ENCODE measurements around the gene ILF3. TPM values are rescaled to one million over a fixed set of nuclear protein-coding genes. Genes with fewer than 3 reads are reported as not detected.

The ILF3 gene
- total RNA-seq, 1 experiment from 2014 or later = 297 TPM

DNA sequence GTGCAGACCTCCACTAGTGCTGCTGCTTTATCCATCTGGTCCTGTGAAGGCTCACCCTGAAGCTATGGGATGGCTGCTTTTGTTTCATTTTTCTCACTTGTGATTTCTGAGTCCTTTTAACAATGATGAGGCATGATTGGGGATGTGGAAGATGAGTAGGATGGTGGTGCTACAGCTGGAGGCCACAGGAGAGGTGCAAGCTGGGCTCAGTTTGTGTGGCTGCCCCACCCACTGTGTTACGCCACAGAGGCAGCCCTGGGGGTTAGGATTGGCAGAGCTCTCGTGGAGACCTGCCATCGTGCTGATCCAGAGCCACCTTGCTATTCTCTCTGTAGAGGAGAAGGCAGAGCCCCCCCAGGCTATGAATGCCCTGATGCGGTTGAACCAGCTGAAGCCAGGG lies 27.5 kb downstream of the ILF3 start:
- H3K27ac Mint-ChIP-seq (ENCODE audit: low read depth, unreplicated experiment) = no peak overlapping the region
- ChIA-PET CTCF (interaction anchor here (0.5 to 1.1 kb wide), 4 partner anchors 9 to 779 kb away, joined by 3 to 4 read pairs (median 3); no protein-coding TSS in a partner anchor), POLR2A (interaction anchor here (0.7 to 1.6 kb wide), 2 partner anchors 8 to 191 kb away, joined by 3 to 7 read pairs; no protein-coding TSS in a partner anchor)
- DNase-seq (ENCODE audit: unreplicated experiment) = no peak
- intact Hi-C loops (cut with micrococcal nuclease) = no loop called here
- peaks cover 88% of the 10 kb centered on the region for H3K36me3 Mint-ChIP-seq (ENCODE audit: insufficient read depth, unreplicated experiment)
- H3K4me1 Mint-ChIP-seq (ENCODE audit: insufficient read depth, unreplicated experiment) = no peaks in the 10 kb centered on the region
- no peaks in the 10 kb centered on the region for H3K27me3 Mint-ChIP-seq (ENCODE audit: insufficient read depth, unreplicated experiment)
- TF ChIP-seq, protein P1, sequence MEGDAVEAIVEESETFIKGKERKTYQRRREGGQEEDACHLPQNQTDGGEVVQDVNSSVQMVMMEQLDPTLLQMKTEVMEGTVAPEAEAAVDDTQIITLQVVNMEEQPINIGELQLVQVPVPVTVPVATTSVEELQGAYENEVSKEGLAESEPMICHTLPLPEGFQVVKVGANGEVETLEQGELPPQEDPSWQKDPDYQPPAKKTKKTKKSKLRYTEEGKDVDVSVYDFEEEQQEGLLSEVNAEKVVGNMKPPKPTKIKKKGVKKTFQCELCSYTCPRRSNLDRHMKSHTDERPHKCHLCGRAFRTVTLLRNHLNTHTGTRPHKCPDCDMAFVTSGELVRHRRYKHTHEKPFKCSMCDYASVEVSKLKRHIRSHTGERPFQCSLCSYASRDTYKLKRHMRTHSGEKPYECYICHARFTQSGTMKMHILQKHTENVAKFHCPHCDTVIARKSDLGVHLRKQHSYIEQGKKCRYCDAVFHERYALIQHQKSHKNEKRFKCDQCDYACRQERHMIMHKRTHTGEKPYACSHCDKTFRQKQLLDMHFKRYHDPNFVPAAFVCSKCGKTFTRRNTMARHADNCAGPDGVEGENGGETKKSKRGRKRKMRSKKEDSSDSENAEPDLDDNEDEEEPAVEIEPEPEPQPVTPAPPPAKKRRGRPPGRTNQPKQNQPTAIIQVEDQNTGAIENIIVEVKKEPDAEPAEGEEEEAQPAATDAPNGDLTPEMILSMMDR (IDR thresholded peaks at IDR 0.05; ENCODE audit: unreplicated experiment) = no peak
- no peak overlapping the region for H3K4me3 Mint-ChIP-seq (ENCODE audit: unreplicated experiment)
- no peaks in the 10 kb centered on the region for H3K9me3 Mint-ChIP-seq (ENCODE audit: unreplicated experiment)
- no TSS peak for BruUV-seq (replicated peaks)

DNA sequence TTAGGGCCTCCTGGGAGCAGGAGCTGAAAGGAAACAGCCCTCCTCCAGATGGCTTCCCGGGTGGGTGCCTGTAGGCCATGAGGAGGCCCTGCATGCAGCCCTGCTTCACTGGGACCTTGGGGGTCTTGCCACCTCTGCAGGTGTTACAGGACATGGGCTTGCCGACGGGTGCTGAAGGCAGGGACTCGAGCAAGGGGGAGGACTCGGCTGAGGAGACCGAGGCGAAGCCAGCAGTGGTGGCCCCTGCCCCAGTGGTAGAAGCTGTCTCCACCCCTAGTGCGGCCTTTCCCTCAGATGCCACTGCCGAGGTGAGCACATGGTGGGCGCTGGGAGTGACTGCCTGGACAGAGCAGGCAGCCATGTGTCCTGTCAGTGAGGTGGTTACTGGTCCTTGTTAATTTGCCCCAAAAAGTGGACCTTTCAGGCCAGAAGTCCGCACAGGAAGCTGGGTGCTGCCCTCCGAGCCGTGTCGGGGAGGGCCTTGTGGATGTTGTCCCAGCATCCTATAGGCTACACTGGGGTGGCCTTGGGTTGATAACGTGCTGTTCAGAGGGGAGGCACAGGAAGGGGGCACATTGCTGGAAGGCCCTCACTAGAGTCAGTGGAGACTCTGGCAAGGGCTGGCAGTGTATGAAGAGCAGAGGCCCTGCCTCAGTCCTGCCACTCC lies 28.4 kb downstream of the ILF3 start:
- DNase-seq (ENCODE audit: unreplicated experiment) = no peak
- H3K27me3 Mint-ChIP-seq (ENCODE audit: insufficient read depth, unreplicated experiment) = no peaks in the 10 kb centered on the region
- ChIA-PET POLR2A (interaction anchor here (1.6 kb wide), 1 partner anchor 9 kb away, joined by 7 read pairs; no protein-coding TSS in a partner anchor), CTCF (interaction anchor here (0.5 to 1.3 kb wide), 3 partner anchors 19 to 430 kb away, joined by 3 to 4 read pairs (median 4); partner anchors contain the start of gene QTRT1)
- TF ChIP-seq, protein P1 (IDR thresholded peaks at IDR 0.05; ENCODE audit: unreplicated experiment) = no peak
- no peaks in the 10 kb centered on the region for H3K4me1 Mint-ChIP-seq (ENCODE audit: insufficient read depth, unreplicated experiment)
- no peak overlapping the region for H3K4me3 Mint-ChIP-seq (ENCODE audit: unreplicated experiment)
- intact Hi-C loops (cut with micrococcal nuclease) = no loop called here
- BruUV-seq (replicated peaks) = no TSS peak
- H3K27ac Mint-ChIP-seq (ENCODE audit: low read depth, unreplicated experiment) = no peak overlapping the region
- peaks cover 88% of the 10 kb centered on the region for H3K36me3 Mint-ChIP-seq (ENCODE audit: insufficient read depth, unreplicated experiment)
- H3K9me3 Mint-ChIP-seq (ENCODE audit: unreplicated experiment) = no peaks in the 10 kb centered on the region

DNA sequence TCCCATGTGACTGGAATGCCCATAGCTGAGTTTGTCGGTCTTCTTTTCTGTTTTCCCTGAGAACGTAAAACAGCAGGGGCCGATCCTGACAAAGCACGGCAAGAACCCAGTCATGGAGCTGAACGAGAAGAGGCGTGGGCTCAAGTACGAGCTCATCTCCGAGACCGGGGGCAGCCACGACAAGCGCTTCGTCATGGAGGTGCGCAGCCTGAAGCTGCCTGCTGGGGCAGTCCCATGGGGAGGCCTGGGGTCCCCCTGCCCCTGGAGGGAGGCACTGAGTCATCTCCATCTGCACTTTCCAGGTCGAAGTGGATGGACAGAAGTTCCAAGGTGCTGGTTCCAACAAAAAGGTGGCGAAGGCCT lies 28.9 kb downstream of the ILF3 start:
- Mint-ChIP-seq H3K36me3 (ENCODE audit: insufficient read depth, unreplicated experiment) (peaks cover 88% of the 10 kb centered on the region), H3K9me3 (ENCODE audit: unreplicated experiment) (no peaks in the 10 kb centered on the region), H3K27ac (ENCODE audit: low read depth, unreplicated experiment) (no peak overlapping the region), H3K4me1 (ENCODE audit: insufficient read depth, unreplicated experiment) (no peaks in the 10 kb centered on the region), H3K27me3 (ENCODE audit: insufficient read depth, unreplicated experiment) (no peaks in the 10 kb centered on the region), H3K4me3 (ENCODE audit: unreplicated experiment) (no peak overlapping the region)
- TF ChIP-seq, protein P1 (IDR thresholded peaks at IDR 0.05; ENCODE audit: unreplicated experiment) = no peak
- intact Hi-C loops (cut with micrococcal nuclease) = no loop called here
- CTCF ChIA-PET = interaction anchor here (0.5 to 1.3 kb wide), 3 partner anchors 19 to 429 kb away, joined by 3 to 4 read pairs (median 4); partner anchors contain the start of gene QTRT1
- POLR2A ChIA-PET = no interaction called here
- no TSS peak for BruUV-seq (replicated peaks)
- no peak for DNase-seq (ENCODE audit: unreplicated experiment)

DNA sequence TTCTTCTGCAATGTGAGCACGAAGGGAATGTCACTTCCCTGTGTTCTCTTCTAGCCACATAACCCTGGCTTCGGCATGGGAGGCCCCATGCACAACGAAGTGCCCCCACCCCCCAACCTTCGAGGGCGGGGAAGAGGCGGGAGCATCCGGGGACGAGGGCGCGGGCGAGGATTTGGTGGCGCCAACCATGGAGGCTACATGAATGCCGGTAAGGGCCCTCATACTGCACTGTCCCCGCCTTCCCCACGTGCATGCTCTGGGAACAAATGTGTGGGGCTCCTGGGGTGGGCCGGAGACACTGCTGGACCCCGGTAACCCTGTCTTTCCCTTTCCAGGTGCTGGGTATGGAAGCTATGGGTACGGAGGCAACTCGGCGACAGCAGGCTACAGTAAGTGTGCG lies 29.4 kb downstream of the ILF3 start:
- Mint-ChIP-seq H3K27ac (ENCODE audit: low read depth, unreplicated experiment) (no peak overlapping the region), H3K4me1 (ENCODE audit: insufficient read depth, unreplicated experiment) (no peaks in the 10 kb centered on the region), H3K9me3 (ENCODE audit: unreplicated experiment) (no peaks in the 10 kb centered on the region), H3K36me3 (ENCODE audit: insufficient read depth, unreplicated experiment) (peaks cover 88% of the 10 kb centered on the region), H3K27me3 (ENCODE audit: insufficient read depth, unreplicated experiment) (no peaks in the 10 kb centered on the region), H3K4me3 (ENCODE audit: unreplicated experiment) (no peak overlapping the region)
- intact Hi-C loops (cut with micrococcal nuclease) = no loop called here
- no peak for DNase-seq (ENCODE audit: unreplicated experiment)
- no TSS peak for BruUV-seq (replicated peaks)
- TF ChIP-seq, protein P1 (IDR thresholded peaks at IDR 0.05; ENCODE audit: unreplicated experiment) = no peak
- ChIA-PET CTCF (interaction anchor here (1.3 kb wide), 1 partner anchor 18 kb away, joined by 4 read pairs; the partner anchor contains the start of gene QTRT1), POLR2A (no interaction called here)

All from MCF 10A (cell line).